Measurements from ENCODE around the gene KRT86. TPM values are rescaled to one million over a fixed set of nuclear protein-coding genes. Genes with fewer than 3 reads are reported as not detected.

Gene KRT86
- polyA plus RNA-seq, 1 of the 3 experiments (the other 2 are of a cell fraction), result 0.56 TPM

GRCh38 chr12:52254180-52254964, 20.1 kb upstream of the KRT86 start:
- Histone ChIP-seq H3K4me2 (no peak overlapping the region), H2AFZ (ENCODE audit: low read depth) (no peak overlapping the region), H3K27me3 (ENCODE audit: insufficient read depth) (no peaks in the 10 kb centered on the region), H3K9ac (no peak overlapping the region), H3K4me3 (ENCODE audit: low read depth in 2 of 2, low read length in 1 of 2) (no peak overlapping the region), H3F3A (replicated peaks; ENCODE audit: insufficient read depth) (peaks cover 3% of the 10 kb centered on the region), H4K20me1 (ENCODE audit: insufficient read depth) (no peaks in the 10 kb centered on the region), H3K9me3 (no peaks in the 10 kb centered on the region), H3K79me2 (ENCODE audit: insufficient read depth) (no peaks in the 10 kb centered on the region), H3K9me2 (no peaks in the 10 kb centered on the region), H3K27ac (ENCODE audit: low read depth in 2 of 2, low read length in 1 of 2) (no peak overlapping the region), H3K4me1 (ENCODE audit: control insufficient read depth in 1 of 2, insufficient read depth in 2 of 2, low read depth in 1 of 2, low read length in 1 of 2) (peaks cover 0 to 3% of the 10 kb centered on the region in 2 experiments; a peak in 1 of 4 replicates), H3K36me3 (replicated peaks in 1 of 2; ENCODE audit: control insufficient read depth in 1 of 2, insufficient read depth in 2 of 2, low read length in 1 of 2) (no peaks in the 10 kb centered on the region)
- CTCF ChIA-PET, result interaction anchor here (0.6 to 6.8 kb wide), 6 partner anchors 16 to 72 kb away, joined by 3 to 42 read pairs (median 4); no protein-coding TSS in a partner anchor
- no peak for TF ChIP-seq FOXJ3 (CRISPR knock-in tag; IDR thresholded peaks at IDR 0.05)
- no peak for TF ChIP-seq EP300 (IDR thresholded peaks at IDR 0.05; ENCODE audit: borderline replicate concordance in 1 of 2, low read depth in 1 of 2, low read length in 1 of 2)
- no peak for TF ChIP-seq YY1 (IDR thresholded peaks at IDR 0.05; ENCODE audit: low read depth)
- no peak for TF ChIP-seq IRF3 (IDR thresholded peaks at IDR 0.05; ENCODE audit: low read depth, low read length)
- TF ChIP-seq TEAD4 (IDR thresholded peaks at IDR 0.05; ENCODE audit: borderline replicate concordance, insufficient read depth), result no peak
- WGBS (ENCODE audit: low lambda C conversion rate), result 89% methylated on average over 10 of the region's 10 CpGs
- DNase-seq, result no peak
- POLR2A ChIA-PET, result no interaction called here

- Histone ChIP-seq H3K27me3 (ENCODE audit: insufficient read depth) (no peaks in the 10 kb centered on the region), H3K4me3 (ENCODE audit: low read depth in 2 of 2, low read length in 1 of 2) (no peak overlapping the region), H4K20me1 (ENCODE audit: insufficient read depth) (no peaks in the 10 kb centered on the region), H3K9me3 (no peaks in the 10 kb centered on the region), H3F3A (replicated peaks; ENCODE audit: insufficient read depth) (peaks cover 4% of the 10 kb centered on the region), H3K27ac (ENCODE audit: low read depth in 2 of 2, low read length in 1 of 2) (no peak overlapping the region), H3K9ac (no peak overlapping the region), H3K36me3 (replicated peaks in 1 of 2; ENCODE audit: control insufficient read depth in 1 of 2, insufficient read depth in 2 of 2, low read length in 1 of 2) (no peaks in the 10 kb centered on the region), H3K9me2 (no peaks in the 10 kb centered on the region), H3K4me2 (no peak overlapping the region), H3K4me1 (ENCODE audit: control insufficient read depth in 1 of 2, insufficient read depth in 2 of 2, low read depth in 1 of 2, low read length in 1 of 2) (peaks cover 1 to 3% of the 10 kb centered on the region in 2 experiments; a peak in 1 of 4 replicates), H2AFZ (ENCODE audit: low read depth) (no peak overlapping the region), H3K79me2 (ENCODE audit: insufficient read depth) (no peaks in the 10 kb centered on the region)
- 70% methylated on average over 7 of the region's 7 CpGs for WGBS (ENCODE audit: low lambda C conversion rate)
- no peak for DNase-seq
- CTCF ChIA-PET, result interaction anchor here (1.0 to 6.8 kb wide), 7 partner anchors 15 to 71 kb away, joined by 4 to 42 read pairs (median 5); no protein-coding TSS in a partner anchor
- POLR2A ChIA-PET, result no interaction called here
- TF ChIP-seq CTCF (IDR thresholded peaks at IDR 0.05), result no peak
- TF ChIP-seq FOXM1 (IDR thresholded peaks at IDR 0.05; ENCODE audit: low read depth), result no peak
- no peak for TF ChIP-seq NRF1 (IDR thresholded peaks at IDR 0.05; ENCODE audit: low read depth, low read length)
- no peak for TF ChIP-seq YY1 (IDR thresholded peaks at IDR 0.05; ENCODE audit: low read depth)
- no peak for TF ChIP-seq RFX5 (IDR thresholded peaks at IDR 0.05; ENCODE audit: low read length)
- TF ChIP-seq TAF1 (IDR thresholded peaks at IDR 0.05; ENCODE audit: borderline replicate concordance, low read depth, low read length), result no peak
- TF ChIP-seq ELF1 (IDR thresholded peaks at IDR 0.05), result no peak
Observed at GRCh38 chr12:52254965-52255751, 19.3 kb upstream of the KRT86 start.
